ENCODE measurements around the gene UMAD1.
"Not testable (repeated sequence)": the region's sequence is repeated elsewhere in the genome, so short reads cannot be mapped to it uniquely, and the experiment has no call there.

Gene UMAD1

DNA sequence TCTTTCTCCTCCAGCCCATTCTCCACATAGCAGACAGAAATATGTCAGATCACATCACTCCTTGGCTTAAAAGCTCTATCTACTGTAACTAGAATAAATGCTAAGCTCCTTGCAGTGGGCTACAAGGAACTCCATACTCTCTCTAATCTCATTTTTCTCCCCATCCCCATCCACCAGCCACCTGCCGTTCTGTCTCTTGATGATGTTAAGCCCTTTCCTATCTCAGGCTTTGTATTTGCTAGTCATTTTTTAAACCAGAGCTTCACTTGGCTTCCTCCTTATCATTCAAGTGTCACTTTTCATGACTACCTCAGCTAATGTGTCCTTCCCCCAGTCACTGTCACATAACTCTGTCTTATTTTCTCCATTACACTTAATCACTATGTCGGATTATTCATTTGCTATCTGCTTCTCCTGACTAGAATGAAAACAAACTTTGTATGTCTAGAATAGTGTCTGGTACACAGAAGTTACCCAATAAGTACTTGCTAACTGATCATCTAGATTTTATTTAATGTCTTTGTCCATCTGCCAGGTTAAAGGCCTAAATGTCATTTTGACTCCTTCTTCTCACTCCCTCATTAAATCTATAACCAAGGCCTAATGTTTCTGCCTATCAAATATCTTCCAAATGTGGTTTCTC lies 165.1 kb downstream of the UMAD1 start:
- H3K36me3 Mint-ChIP-seq (ENCODE audit: low read depth): no peaks in the 10 kb centered on the region
- H3K4me3 Mint-ChIP-seq: no peak overlapping the region
- H3K4me1 Mint-ChIP-seq (ENCODE audit: low read depth): peaks cover 3% of the 10 kb centered on the region
- H3K9me3 Mint-ChIP-seq: no peaks in the 10 kb centered on the region
- H3K27ac Mint-ChIP-seq: no peak overlapping the region
- DNase-seq (ENCODE audit: low spot score): no peak
- no peaks in the 10 kb centered on the region for H3K27me3 Mint-ChIP-seq (ENCODE audit: low read depth)

GRCh38 chr7:7808156-7808555 lies 167.6 kb downstream of the UMAD1 start:
- peaks cover 6% of the 10 kb centered on the region for H3K36me3 Mint-ChIP-seq (ENCODE audit: low read depth)
- no peaks in the 10 kb centered on the region for H3K27me3 Mint-ChIP-seq (ENCODE audit: low read depth)
- no peaks in the 10 kb centered on the region for H3K9me3 Mint-ChIP-seq
- no peak for DNase-seq (ENCODE audit: low spot score)
- no peak overlapping the region for H3K27ac Mint-ChIP-seq
- peaks cover 10% of the 10 kb centered on the region for H3K4me1 Mint-ChIP-seq (ENCODE audit: low read depth)
- H3K4me3 Mint-ChIP-seq: no peak overlapping the region

DNA sequence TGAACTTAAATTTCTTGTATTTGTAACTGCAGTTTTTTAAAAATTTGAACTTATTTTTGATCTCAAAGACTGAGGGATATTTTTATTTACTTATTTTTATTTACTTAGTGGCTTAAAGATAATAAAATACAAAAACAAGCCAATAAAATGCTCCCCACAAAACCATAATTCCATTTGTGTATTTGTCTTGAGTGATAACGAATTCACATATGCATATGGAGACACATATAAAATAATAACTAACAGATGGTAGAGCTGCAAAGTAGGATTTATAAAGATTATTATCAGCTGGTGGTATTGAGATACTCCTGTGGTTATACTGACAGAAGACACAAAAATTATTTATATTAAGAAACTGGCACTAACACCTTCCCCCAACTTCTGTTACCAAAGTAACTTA lies 168.1 kb downstream of the UMAD1 start:
- Mint-ChIP-seq H3K4me3 (no peak overlapping the region), H3K27me3 (ENCODE audit: low read depth) (no peaks in the 10 kb centered on the region), H3K9me3 (no peaks in the 10 kb centered on the region), H3K27ac (no peak overlapping the region), H3K36me3 (ENCODE audit: low read depth) (peaks cover 8% of the 10 kb centered on the region), H3K4me1 (ENCODE audit: low read depth) (peaks cover 10% of the 10 kb centered on the region)
- DNase-seq (ENCODE audit: low spot score): no peak

DNA sequence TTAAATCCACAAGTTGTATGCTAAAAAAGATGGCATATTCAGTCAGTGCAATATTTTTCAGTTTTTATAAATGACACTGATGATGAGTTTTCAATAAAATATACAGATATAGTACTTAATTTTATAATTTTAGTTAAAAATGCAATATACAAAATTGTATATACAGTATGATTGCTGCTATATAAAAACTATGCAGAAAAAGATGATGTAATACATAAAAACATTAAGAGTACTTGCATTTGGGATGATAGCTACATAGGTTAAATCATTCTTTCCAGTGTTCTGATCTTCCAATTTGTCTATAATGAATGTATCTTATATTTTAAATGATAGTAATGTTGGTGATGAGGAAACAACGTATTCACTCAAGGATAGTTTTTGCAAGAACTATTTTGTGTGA lies 169.8 kb downstream of the UMAD1 start:
- H3K4me1 Mint-ChIP-seq (ENCODE audit: low read depth): peaks cover 16% of the 10 kb centered on the region
- peaks cover 20% of the 10 kb centered on the region for H3K36me3 Mint-ChIP-seq (ENCODE audit: low read depth)

DNA sequence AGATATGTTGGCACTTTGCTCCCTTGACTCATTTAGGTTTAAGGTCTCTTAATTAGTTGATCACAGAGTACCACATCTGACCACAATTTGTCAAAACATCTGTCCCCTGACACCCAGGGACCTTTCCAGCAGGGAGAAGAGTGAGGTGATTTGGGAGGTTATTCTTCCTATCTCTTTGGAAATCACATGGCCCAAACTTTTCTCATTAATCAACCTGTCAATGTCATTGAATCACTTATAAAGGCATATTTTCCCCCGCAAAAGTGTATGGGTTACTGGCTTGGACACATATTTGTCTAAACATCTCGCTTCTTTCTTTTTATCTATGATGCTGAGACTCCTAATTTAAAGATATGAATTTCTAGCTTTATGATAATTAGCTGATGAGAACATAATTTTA lies 170.3 kb downstream of the UMAD1 start:
- Mint-ChIP-seq H3K4me1 (ENCODE audit: low read depth) (peaks cover 20% of the 10 kb centered on the region), H3K36me3 (ENCODE audit: low read depth) (peaks cover 20% of the 10 kb centered on the region), H3K27ac (no peak overlapping the region), H3K4me3 (no peak overlapping the region), H3K27me3 (ENCODE audit: low read depth) (no peaks in the 10 kb centered on the region), H3K9me3 (peaks cover 10% of the 10 kb centered on the region)
- no peak for DNase-seq (ENCODE audit: low spot score)

More for the DNA sequence above, 169.8 kb downstream of the UMAD1 start:
- no peak overlapping the region for H3K27ac Mint-ChIP-seq
- no peak for DNase-seq (ENCODE audit: low spot score)
- peaks cover 9% of the 10 kb centered on the region for H3K9me3 Mint-ChIP-seq
- no peaks in the 10 kb centered on the region for H3K27me3 Mint-ChIP-seq (ENCODE audit: low read depth)
- no peak overlapping the region for H3K4me3 Mint-ChIP-seq

DNA sequence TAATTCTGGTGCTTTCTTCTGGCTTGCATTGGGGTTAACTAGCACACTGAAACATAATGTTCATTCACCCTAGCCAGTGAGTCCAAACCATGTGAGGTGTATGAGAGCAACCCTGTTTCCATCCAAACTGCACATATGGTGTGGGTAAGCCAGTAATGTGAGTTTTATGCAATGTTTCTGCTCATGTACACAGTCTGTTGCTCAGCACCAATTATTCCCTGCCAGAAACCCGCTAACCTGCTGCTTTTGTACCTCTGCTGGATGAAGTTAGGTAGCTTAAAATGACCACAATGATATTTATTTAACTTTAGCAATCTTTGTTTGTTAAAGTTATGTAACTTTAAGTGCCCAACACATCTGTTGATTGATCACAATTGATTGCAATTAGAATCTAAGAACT lies 171.6 kb downstream of the UMAD1 start:
- DNase-seq (ENCODE audit: low spot score): no peak
- Mint-ChIP-seq H3K9me3 (peaks cover 10% of the 10 kb centered on the region), H3K36me3 (ENCODE audit: low read depth) (peaks cover 20% of the 10 kb centered on the region), H3K27ac (no peak overlapping the region), H3K4me1 (ENCODE audit: low read depth) (peaks cover 33% of the 10 kb centered on the region), H3K4me3 (no peak overlapping the region), H3K27me3 (ENCODE audit: low read depth) (no peaks in the 10 kb centered on the region)

GRCh38 chr7:7815395-7815794 lies 174.8 kb downstream of the UMAD1 start:
- Mint-ChIP-seq H3K4me3 (peak overlapping the region; percentile 61), H3K36me3 (ENCODE audit: low read depth) (peaks cover 24% of the 10 kb centered on the region), H3K9me3 (peaks cover 10% of the 10 kb centered on the region), H3K27me3 (ENCODE audit: low read depth) (no peaks in the 10 kb centered on the region), H3K27ac (no peak overlapping the region), H3K4me1 (ENCODE audit: low read depth) (peaks cover 45% of the 10 kb centered on the region)
- no peak for DNase-seq (ENCODE audit: low spot score)

GRCh38 chr7:7816084-7816483 lies 175.5 kb downstream of the UMAD1 start:
- peak overlapping the region; percentile 42 for H3K27ac Mint-ChIP-seq
- peak overlapping the region; percentile 61 for H3K4me3 Mint-ChIP-seq
- DNase-seq (ENCODE audit: low spot score): no peak

DNA sequence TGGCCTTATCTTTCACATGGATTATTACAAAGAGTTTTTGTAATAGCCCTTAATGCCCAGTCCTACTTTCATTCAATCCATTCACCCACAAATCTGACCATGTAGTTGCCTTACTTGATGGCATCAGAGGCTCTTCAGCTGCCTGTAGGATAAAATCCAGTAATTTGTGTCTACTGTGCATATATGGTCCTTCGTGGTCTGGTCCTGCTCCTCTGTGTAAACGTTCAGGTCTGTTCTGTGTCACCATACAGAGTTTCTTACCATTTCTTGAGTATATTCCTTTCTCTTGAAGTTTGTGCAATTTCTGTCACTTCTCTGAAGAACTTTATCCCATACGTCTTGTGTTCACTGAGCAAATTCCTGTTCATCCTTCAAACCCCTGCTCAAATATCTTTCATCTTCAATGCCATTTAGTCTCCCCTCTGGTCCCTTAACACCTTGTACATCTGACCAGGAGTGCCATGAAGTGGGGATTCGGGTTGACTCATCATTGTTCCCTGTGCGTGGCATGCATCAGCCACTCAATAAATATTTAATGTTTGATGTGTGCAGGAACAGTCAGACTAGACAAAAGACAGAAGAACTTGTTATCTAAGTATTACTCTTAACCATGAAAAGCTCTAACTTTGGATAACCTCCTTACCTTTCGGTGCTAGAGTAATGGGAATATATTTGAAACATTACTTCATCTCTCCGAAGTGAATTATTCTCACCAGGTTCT lies 176.4 kb downstream of the UMAD1 start:
- no peaks in the 10 kb centered on the region for H3K27me3 Mint-ChIP-seq (ENCODE audit: low read depth)
- no peak for DNase-seq (ENCODE audit: low spot score)
- peaks cover 18% of the 10 kb centered on the region for H3K36me3 Mint-ChIP-seq (ENCODE audit: low read depth)
- H3K4me3 Mint-ChIP-seq: peak overlapping the region; percentile 33
- H3K9me3 Mint-ChIP-seq: peaks cover 10% of the 10 kb centered on the region
- peaks cover 36% of the 10 kb centered on the region for H3K4me1 Mint-ChIP-seq (ENCODE audit: low read depth)
- H3K27ac Mint-ChIP-seq: peak overlapping the region; percentile 56

More at GRCh38 chr7:7816084-7816483, 175.5 kb downstream of the UMAD1 start:
- peaks cover 10% of the 10 kb centered on the region for H3K9me3 Mint-ChIP-seq
- H3K27me3 Mint-ChIP-seq (ENCODE audit: low read depth): no peaks in the 10 kb centered on the region
- H3K36me3 Mint-ChIP-seq (ENCODE audit: low read depth): peaks cover 24% of the 10 kb centered on the region
- H3K4me1 Mint-ChIP-seq (ENCODE audit: low read depth): peaks cover 40% of the 10 kb centered on the region

DNA sequence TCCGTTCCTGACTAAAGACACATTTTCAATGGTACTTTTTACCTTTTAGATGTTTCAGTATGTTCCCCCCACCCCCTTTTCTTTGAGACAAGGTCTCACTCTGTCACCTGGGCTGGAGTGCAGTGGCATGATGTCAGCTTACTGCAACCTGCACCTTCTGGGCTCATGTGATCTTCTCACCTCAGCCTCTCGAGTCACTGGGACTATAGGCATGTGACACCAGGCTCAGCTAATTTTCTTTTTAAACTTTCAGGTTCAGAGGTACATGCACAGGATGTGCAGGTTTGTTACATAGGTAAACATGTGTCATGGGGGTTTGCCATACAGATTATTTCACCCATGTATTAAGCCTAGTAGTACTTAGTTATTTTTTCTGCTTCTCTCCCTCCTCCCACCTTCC lies 177.2 kb downstream of the UMAD1 start:
- DNase-seq (ENCODE audit: low spot score): no peak
- Mint-ChIP-seq H3K9me3 (peaks cover 10% of the 10 kb centered on the region), H3K27me3 (ENCODE audit: low read depth) (no peaks in the 10 kb centered on the region), H3K4me3 (no peak overlapping the region), H3K36me3 (ENCODE audit: low read depth) (peaks cover 18% of the 10 kb centered on the region), H3K4me1 (ENCODE audit: low read depth) (peaks cover 36% of the 10 kb centered on the region), H3K27ac (no peak overlapping the region)

DNA sequence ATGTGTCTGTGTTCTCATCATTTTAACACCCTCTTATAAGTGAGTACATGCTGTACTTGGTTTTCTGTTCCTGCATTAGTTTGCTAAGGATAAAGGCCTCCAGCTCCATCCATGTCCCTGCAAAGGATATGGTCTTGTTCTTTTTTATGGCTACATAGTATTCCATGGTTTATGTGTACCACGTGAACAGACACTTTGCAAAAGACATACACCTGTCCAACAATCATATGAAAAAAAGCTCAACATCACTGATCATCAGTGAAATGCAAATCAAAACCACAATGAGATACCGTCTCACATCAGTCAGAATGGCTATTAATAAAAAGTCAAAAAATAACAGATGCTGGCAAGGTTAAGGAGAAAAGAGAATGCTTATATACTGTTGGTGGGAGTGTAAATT lies 177.6 kb downstream of the UMAD1 start:
- Mint-ChIP-seq H3K9me3 (peaks cover 10% of the 10 kb centered on the region), H3K4me1 (ENCODE audit: low read depth) (peaks cover 36% of the 10 kb centered on the region), H3K36me3 (ENCODE audit: low read depth) (peaks cover 18% of the 10 kb centered on the region)
- not testable (repeated sequence) for DNase-seq (ENCODE audit: low spot score); H3K27me3 Mint-ChIP-seq (ENCODE audit: low read depth); H3K4me3 Mint-ChIP-seq; H3K27ac Mint-ChIP-seq

DNA sequence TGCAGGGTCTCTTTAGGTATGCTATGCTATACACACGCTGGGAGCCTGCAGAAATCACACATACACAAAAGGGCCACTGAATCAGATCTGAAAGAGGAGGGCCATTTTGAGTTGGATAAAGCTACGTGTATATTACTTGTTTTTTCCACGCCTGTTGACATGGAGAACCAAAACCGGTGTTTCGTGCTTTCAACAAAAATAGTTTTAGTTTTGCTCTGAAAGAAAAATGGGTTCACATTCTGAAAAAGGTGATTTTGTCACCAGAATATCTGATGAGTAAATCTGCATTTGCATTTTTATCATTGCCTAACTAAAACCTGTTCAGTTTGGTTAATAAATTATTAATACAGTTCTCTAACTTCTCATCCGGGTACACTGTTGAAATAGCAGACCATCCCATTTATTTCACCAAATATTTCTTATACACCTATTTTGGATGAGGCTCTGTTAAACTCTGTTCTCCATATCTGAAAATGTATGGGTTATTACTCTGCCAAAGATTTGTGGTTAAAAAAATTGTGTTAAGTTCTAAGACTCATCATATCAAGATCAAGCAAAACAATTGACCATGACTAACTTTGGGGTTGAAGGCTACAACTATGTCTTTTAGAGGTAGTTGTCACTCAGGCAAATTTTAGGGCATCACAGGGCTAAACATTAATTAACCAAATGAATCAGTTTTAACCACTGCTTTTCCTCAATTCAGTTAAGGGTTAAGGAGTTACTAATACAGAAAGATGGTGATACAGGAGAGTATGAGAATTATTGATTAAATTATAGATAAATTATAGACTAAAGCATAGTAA lies 179.1 kb downstream of the UMAD1 start:
- DNase-seq (ENCODE audit: low spot score): no peak
- peaks cover 12% of the 10 kb centered on the region for H3K36me3 Mint-ChIP-seq (ENCODE audit: low read depth)
- H3K4me1 Mint-ChIP-seq (ENCODE audit: low read depth): peaks cover 36% of the 10 kb centered on the region
- H3K27ac Mint-ChIP-seq: no peak overlapping the region
- no peak overlapping the region for H3K4me3 Mint-ChIP-seq
- peaks cover 8% of the 10 kb centered on the region for H3K9me3 Mint-ChIP-seq
- no peaks in the 10 kb centered on the region for H3K27me3 Mint-ChIP-seq (ENCODE audit: low read depth)

DNA sequence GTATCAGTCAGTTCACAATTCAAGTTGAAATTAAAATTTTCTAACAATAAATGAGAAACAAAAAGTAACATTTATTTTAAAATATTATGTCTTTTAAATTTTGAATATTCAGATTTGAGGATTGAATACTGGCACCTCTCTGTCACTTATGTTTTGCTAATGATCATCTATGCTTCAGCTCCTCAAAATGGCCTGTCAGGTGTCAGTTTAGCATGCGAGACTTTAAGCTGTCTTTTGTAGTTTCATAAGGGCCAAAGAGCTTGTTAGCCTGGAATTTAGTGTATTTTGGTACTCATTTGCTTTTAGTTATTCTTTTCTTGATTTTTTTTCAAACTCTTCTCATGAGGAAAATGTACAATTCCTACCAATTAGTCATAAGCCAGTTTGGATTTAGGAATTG lies 179.9 kb downstream of the UMAD1 start:
- DNase-seq (ENCODE audit: low spot score): no peak
- H3K27me3 Mint-ChIP-seq (ENCODE audit: low read depth): no peaks in the 10 kb centered on the region
- no peak overlapping the region for H3K27ac Mint-ChIP-seq
- no peak overlapping the region for H3K4me3 Mint-ChIP-seq
- H3K9me3 Mint-ChIP-seq: peaks cover 8% of the 10 kb centered on the region
- H3K36me3 Mint-ChIP-seq (ENCODE audit: low read depth): peaks cover 6% of the 10 kb centered on the region
- H3K4me1 Mint-ChIP-seq (ENCODE audit: low read depth): peaks cover 30% of the 10 kb centered on the region

GRCh38 chr7:7820939-7821338 lies 180.4 kb downstream of the UMAD1 start:
- DNase-seq (ENCODE audit: low spot score): no peak
- H3K9me3 Mint-ChIP-seq: peaks cover 7% of the 10 kb centered on the region
- no peaks in the 10 kb centered on the region for H3K27me3 Mint-ChIP-seq (ENCODE audit: low read depth)
- H3K27ac Mint-ChIP-seq: no peak overlapping the region
- no peak overlapping the region for H3K4me3 Mint-ChIP-seq
- peaks cover 24% of the 10 kb centered on the region for H3K4me1 Mint-ChIP-seq (ENCODE audit: low read depth)
- H3K36me3 Mint-ChIP-seq (ENCODE audit: low read depth): peaks cover 6% of the 10 kb centered on the region

Measured in T-helper 2 cell treated with Interferon-gamma antibody and Interleukin-4, amounts not matched to agents 5 μg/mL and 100 μg/mL, for 36 hours (primary cell).